K562 (cell line): ENCODE data around the gene DAB2. TPM values are rescaled to one million over a fixed set of nuclear protein-coding genes. Genes with fewer than 3 reads are reported as not detected.

Experiments
- ATAC-seq: fragments of 200-7000 bp; cut with Tn5 transposase; 3 replicates; pipeline ENCODE4 v1.9.1; 2020; ENCODE audit warnings: moderate library complexity
- BruUV-seq: library from RNA; stranded (reverse); fragments of 400-500 nt; replicated peaks from 2 replicates; lab custom pipeline; 2021; lab: Mats Ljungman, UMichigan
- CTCF ChIA-PET: fragments of 300-600 bp; formaldehyde crosslinking; extraction: SDS; loops from one replicate; lab custom pipeline; 2021; ENCODE audit warnings: low intra/inter-chr PET ratio; lab: Yijun Ruan, JAX
- POLR2A ChIA-PET: fragments of 300-600, 350-650 bp; sonication (Branson Sonifier 250); formaldehyde crosslinking; extraction: SDS; loops from one replicate; lab custom pipeline; 2021; ENCODE audit warnings: antibody characterized with exemption, inconsistent platforms; lab: Yijun Ruan, JAX
- DNase-seq, 4 experiments: peaks; one replicate each; pipeline versions ENCODE4 v3.0.0 to v3.0.0-alpha.2; 2011 to 2018; ENCODE audit warnings: low spot score in 3 of 4, mixed read lengths in 3 of 4; ENCODE audit errors: extremely low read depth in 1 of 4
- FAIRE-seq: peaks from 2 replicates; lab custom pipeline; 2011; peaks lifted over from hg19 to GRCh38; lab: Jason Lieb, UNC
- H2AFZ ChIP-seq: 2 replicates; pipeline ENCODE4 v1.6.0; 2011; ENCODE audit warnings: low read depth, low read length, control low read depth, inconsistent platforms
- H3K27ac ChIP-seq: fragments of 200-600 bp; 3 replicates; pipeline ENCODE4 v1.8.0; 2011; ENCODE audit warnings: low read depth, mild to moderate bottlenecking, control low read depth, inconsistent platforms, low read length, moderate library complexity, mixed read lengths; ENCODE audit errors: extremely low read depth
- H3K27me3 ChIP-seq, 2 experiments: fragments of 300-600 bp in 1 of 2; 2 replicates in 1 of 2; 3 replicates in 1 of 2; pipeline versions ENCODE4 v1.6.0 to v1.8.0; 2011; ENCODE audit warnings: inconsistent platforms in 2 of 2, low read length in 2 of 2, mild to moderate bottlenecking in 1 of 2, mixed read lengths in 1 of 2, moderate library complexity in 1 of 2; ENCODE audit not compliant: control insufficient read depth in 2 of 2, insufficient read depth in 2 of 2
- H3K36me3 ChIP-seq: fragments of 300-600 bp; 3 replicates; pipeline ENCODE4 v1.8.0; 2011; ENCODE audit warnings: mild to moderate bottlenecking, low read length, inconsistent platforms; ENCODE audit not compliant: control insufficient read depth, insufficient read depth
- H3K4me1 ChIP-seq, 2 experiments: fragments of 200-600 bp in 1 of 2; replicated peaks in 1 of 2; 2 replicates in 1 of 2; 3 replicates in 1 of 2; pipeline versions ENCODE4 v1.5.1 to v1.8.0; 2011; ENCODE audit warnings: inconsistent platforms in 2 of 2, low read length in 2 of 2, mild to moderate bottlenecking in 1 of 2, mixed read lengths in 1 of 2, moderate library complexity in 1 of 2; ENCODE audit not compliant: control insufficient read depth in 2 of 2, insufficient read depth in 2 of 2
- H3K4me2 ChIP-seq: 2 replicates; pipeline ENCODE4 v1.6.1; 2011; ENCODE audit warnings: low read length, control low read depth, inconsistent platforms, mixed read lengths; ENCODE audit not compliant: insufficient read depth
- H3K4me3 ChIP-seq: fragments of 200-600 bp; sonication (generic), shearing (Covaris generic); 2 replicates; pipeline ENCODE4 v1.5.1; 2016; ENCODE audit warnings: control low read depth, inconsistent platforms
- H3K79me2 ChIP-seq: fragments of 200-600 bp; 3 replicates; pipeline ENCODE4 v1.8.0; 2011; ENCODE audit warnings: low read length, inconsistent platforms; ENCODE audit not compliant: control insufficient read depth, insufficient read depth
- H3K9ac ChIP-seq, 2 experiments: 2 replicates each; pipeline versions ENCODE4 v1.6.0 to v1.6.1; 2011; ENCODE audit warnings: low read depth in 2 of 2, low read length in 2 of 2, control low read depth in 1 of 2, inconsistent platforms in 1 of 2, mild to moderate bottlenecking in 1 of 2, mixed read lengths in 1 of 2; ENCODE audit not compliant: insufficient read depth in 1 of 2
- H3K9me1 ChIP-seq: one replicate; pipeline ENCODE4 v1.6.0; 2011; ENCODE audit warnings: inconsistent platforms, mild to moderate bottlenecking, low read length, moderate library complexity; ENCODE audit not compliant: control insufficient read depth, insufficient read depth
- H3K9me3 ChIP-seq: replicated peaks from 2 replicates; pipeline ENCODE4 v1.5.1; 2011; ENCODE audit warnings: low read depth, low read length, inconsistent platforms; ENCODE audit not compliant: control insufficient read depth, insufficient read depth
- H4K20me1 ChIP-seq: replicated peaks from 2 replicates; pipeline ENCODE4 v1.6.1; 2011; ENCODE audit warnings: low read length, inconsistent platforms, mixed read lengths; ENCODE audit not compliant: control insufficient read depth, insufficient read depth
- ARNT ChIP-seq, 2 experiments: fragments of 450-650 bp; IDR thresholded peaks; 2 replicates each; pipeline ENCODE4 v1.6.1; 2016; ENCODE audit warnings: mild to moderate bottlenecking in 1 of 2
- FIP1L1 ChIP-seq: fragments of 200-400 bp; formaldehyde crosslinking; IDR thresholded peaks from 2 replicates; pipeline ENCODE4 v1.6.1; 2018; ENCODE audit warnings: mild to moderate bottlenecking, low read depth, low read length; ENCODE audit not compliant: poor library complexity, severe bottlenecking
- KAT7 ChIP-seq: sonication (generic); formaldehyde crosslinking; IDR thresholded peaks from 2 replicates; pipeline ENCODE4 v1.8.0; 2022; ENCODE audit warnings: missing genetic modification reagents, mild to moderate bottlenecking, borderline replicate concordance
- KLF1 ChIP-seq: fragments of 450-650 bp; IDR thresholded peaks from 2 replicates; pipeline ENCODE4 v1.6.1; 2016; ENCODE audit warnings: missing genetic modification characterization, missing compliant biosample characterization
- MTA2 ChIP-seq: fragments of 450-650 bp; IDR thresholded peaks from 2 replicates; pipeline ENCODE4 v1.6.1; 2016; ENCODE audit warnings: low read depth
- SLC30A9 ChIP-seq: fragments of 250-450 bp; sonication (Bioruptor Pico); IDR thresholded peaks from 2 replicates; pipeline ENCODE4 v1.8.0; 2022; ENCODE audit warnings: mild to moderate bottlenecking, moderate library complexity
- ZNF121 ChIP-seq: sonication (generic); formaldehyde crosslinking; conservative IDR thresholded peaks from 2 replicates; pipeline ENCODE4 v1.8.0; 2022; ENCODE audit warnings: missing genetic modification reagents
- ZNF197 ChIP-seq: fragments of 200-800 bp; sonication (Bioruptor generic); IDR thresholded peaks from 2 replicates; pipeline ENCODE4 v1.6.1; 2016; ENCODE audit warnings: low read depth, missing genetic modification characterization, missing compliant biosample characterization
- ZNF436 ChIP-seq: fragments of 250-450, 450-650 bp; sonication (Bioruptor Pico); formaldehyde crosslinking; IDR thresholded peaks from 2 replicates; pipeline ENCODE4 v1.7.0; 2020; ENCODE audit warnings: mild to moderate bottlenecking
- ZNF780A ChIP-seq: fragments of 250-450 bp; sonication (Bioruptor Pico); IDR thresholded peaks from 2 replicates; pipeline ENCODE4 v1.5.0; 2021; ENCODE audit warnings: mild to moderate bottlenecking
- WGBS: fragments of 100-300 bp; shearing (Covaris generic); methylation state at CpG from one replicate; pipeline ENCODE4 v1.1.6; 2016; ENCODE audit warnings: low coverage, mixed read lengths; ENCODE audit not compliant: insufficient coverage; ENCODE audit errors: missing lambda C conversion rate; 5-methylcytosine and 5-hydroxymethylcytosine counted together
- in situ Hi-C: fragments of 300-500 bp; cut with MboI; formaldehyde crosslinking; loops from 4 replicates; pipeline ENCODE4 v1.15.0; 2018; ENCODE audit warnings: inconsistent platforms, mixed read lengths
- intact Hi-C: fragments of 100-400 bp; cut with micrococcal nuclease; formaldehyde crosslinking; loops from 2 replicates; pipeline ENCODE4 v1.14.2; 2022
- polyA plus RNA-seq, 8 experiments: library from polyadenylated mRNA; depleted of rRNA in 4 of 8; stranded (reverse) in 5 of 8; unstranded in 3 of 8; fragments of >200 nt; fragmentation: Nextera tagmentation in 2 of 8; fragmentation: Illumina TruSeq in 1 of 8; extraction: Ambion mirVana in 2 of 8; extraction: Trizol in 1 of 8; gene quantifications; 2 replicates each; pipeline versions ENCODE4 v1.2.1 to v1.2.3, GENCODE V29; 2011 to 2014; ENCODE audit warnings: inconsistent platforms in 1 of 8, missing spikeins in 1 of 8
- total RNA-seq, 7 experiments: library from RNA; depleted of rRNA in 6 of 7; stranded (reverse); fragments of >200 nt in 6 of 7; fragmentation: Illumina TruSeq in 2 of 7; extraction: Trizol in 2 of 7; gene quantifications; 2 replicates each; pipeline versions ENCODE4 v1.2.1 to v1.2.3, GENCODE V29; 2011 to 2021; ENCODE audit warnings: low replicate concordance in 1 of 7
- TF ChIP-seq, protein P1 (sequence below): fragments of 450-650 bp; IDR thresholded peaks from 2 replicates; pipeline ENCODE4 v1.6.1; 2018; ENCODE audit warnings: mild to moderate bottlenecking, low read depth; ENCODE audit not compliant: partially characterized antibody

The DAB2 gene
- total and polyA plus RNA-seq, 9 of the 15 experiments (the other 6 are each of a cell fraction or from before 2014, with no cell fraction given): 6.6 to 29.9 (median 24.1) TPM

DNA sequence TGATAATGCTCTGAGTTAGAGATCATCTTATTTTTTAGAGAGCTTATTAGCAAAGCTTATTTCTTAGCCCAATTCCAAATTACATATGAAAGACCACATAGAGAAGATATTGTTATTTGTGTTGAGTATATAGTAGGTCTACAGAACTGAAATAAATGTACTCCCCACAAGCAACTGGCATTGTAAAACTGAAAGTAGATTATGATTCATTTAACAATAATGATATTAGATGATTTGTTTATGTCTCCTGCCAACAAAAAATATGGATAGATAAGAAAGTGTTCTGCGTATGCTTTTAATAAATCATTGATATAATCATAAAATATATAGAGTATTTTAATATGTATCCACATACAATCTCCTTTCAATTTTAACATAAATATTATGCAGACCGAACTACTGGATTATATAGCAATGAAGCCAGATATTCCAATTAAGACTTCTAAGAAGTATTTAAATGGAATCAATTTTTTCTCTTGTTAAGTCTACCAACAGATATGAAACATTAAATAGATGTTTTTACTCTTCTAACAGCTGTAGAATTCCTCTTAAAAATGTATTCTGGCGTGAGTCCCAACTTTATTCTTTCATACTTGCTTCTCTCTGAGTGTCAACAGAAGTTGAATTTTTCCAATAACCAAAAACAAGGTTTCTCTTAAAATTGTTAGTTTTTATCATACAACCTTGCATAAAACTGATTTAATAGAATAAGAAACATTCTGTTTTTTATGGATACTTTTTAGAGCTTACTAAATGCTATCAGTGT lies 15.6 kb upstream of the DAB2 start:
- in situ Hi-C loops (no loop called here), intact Hi-C loops (no loop called here)
- Histone ChIP-seq H3K9ac (no peak overlapping the region), H3K36me3 (no peaks in the 10 kb centered on the region), H3K4me2 (no peak overlapping the region), H3K9me1 (no peaks in the 10 kb centered on the region), H3K4me1 (no peaks in the 10 kb centered on the region), H3K9me3 (no peaks in the 10 kb centered on the region), H3K27me3 (no peaks in the 10 kb centered on the region), H3K27ac (no peak overlapping the region), H2AFZ (no peak overlapping the region), H3K79me2 (no peaks in the 10 kb centered on the region), H4K20me1 (no peaks in the 10 kb centered on the region), H3K4me3 (no peak overlapping the region)
- FAIRE-seq: no peak
- TF ChIP-seq FIP1L1 (no peak), ARNT (IDR thresholded peaks at IDR 0.05) (no peak), KAT7 (CRISPR knock-in tag) (no peak), MTA2 (no peak), KLF1 (tag) (no peak), SLC30A9 (CRISPR knock-in tag) (no peak), ZNF780A (no peak), ZNF121 (CRISPR knock-in tag) (no peak), ZNF436 (no peak), ZNF197 (CRISPR knock-in tag) (no peak)
- TF ChIP-seq, protein P1, sequence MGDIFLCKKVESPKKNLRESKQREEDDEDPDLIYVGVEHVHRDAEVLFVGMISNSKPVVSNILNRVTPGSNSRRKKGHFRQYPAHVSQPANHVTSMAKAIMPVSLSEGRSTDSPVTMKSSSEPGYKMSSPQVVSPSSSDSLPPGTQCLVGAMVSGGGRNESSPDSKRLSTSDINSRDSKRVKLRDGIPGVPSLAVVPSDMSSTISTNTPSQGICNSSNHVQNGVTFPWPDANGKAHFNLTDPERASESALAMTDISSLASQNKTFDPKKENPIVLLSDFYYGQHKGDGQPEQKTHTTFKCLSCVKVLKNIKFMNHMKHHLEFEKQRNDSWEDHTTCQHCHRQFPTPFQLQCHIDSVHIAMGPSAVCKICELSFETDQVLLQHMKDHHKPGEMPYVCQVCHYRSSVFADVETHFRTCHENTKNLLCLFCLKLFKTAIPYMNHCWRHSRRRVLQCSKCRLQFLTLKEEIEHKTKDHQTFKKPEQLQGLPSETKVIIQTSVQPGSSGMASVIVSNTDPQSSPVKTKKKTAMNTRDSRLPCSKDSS: no peak
- 5% methylated on average over 3 of the region's 3 CpGs for WGBS
- no TSS peak for BruUV-seq
- POLR2A ChIA-PET: interaction anchor here (1.1 to 2.2 kb wide), 3 partner anchors 9 to 18 kb away, joined by 3 to 5 read pairs (median 3); no protein-coding TSS in a partner anchor
- CTCF ChIA-PET: no interaction called here
- no peak for DNase-seq
- ATAC-seq: no peak
